IPS DF 19.7 (cell line): ENCODE results near the gene ARID3A.
"Not testable (repeated sequence)": the region's sequence is repeated elsewhere in the genome, so short reads cannot be mapped to it uniquely, and the experiment has no call there.

Source experiments
- DNase-seq: peaks from one replicate; pipeline ENCODE4 v3.0.0-alpha.2; 2013; ENCODE audit warnings: low read depth, low spot score

Gene ARID3A

GRCh38 chr19:945401-946252, 19.8 kb downstream of the ARID3A start:
- no peak for DNase-seq

GRCh38 chr19:947090-947706, 21.4 kb downstream of the ARID3A start:
- no peak for DNase-seq

GRCh38 chr19:947707-948539, 22.1 kb downstream of the ARID3A start:
- DNase-seq: no peak

- DNase-seq: no peak
Observed at GRCh38 chr19:948842-949496, 23.1 kb downstream of the ARID3A start.

GRCh38 chr19:950352-951066, 24.7 kb downstream of the ARID3A start:
- DNase-seq: no peak

- DNase-seq: no peak
Observed at GRCh38 chr19:952049-952679, 26.3 kb downstream of the ARID3A start.

- DNase-seq: no peak
Observed at GRCh38 chr19:952680-953444, 27.0 kb downstream of the ARID3A start.

GRCh38 chr19:953445-954271, 27.8 kb downstream of the ARID3A start:
- no peak for DNase-seq

GRCh38 chr19:954272-954671, 28.4 kb downstream of the ARID3A start:
- no peak for DNase-seq

- no peak for DNase-seq
Observed at GRCh38 chr19:954672-955494, 29.0 kb downstream of the ARID3A start.

- no peak for DNase-seq
Observed at GRCh38 chr19:955803-956765, 30.2 kb downstream of the ARID3A start.

GRCh38 chr19:956766-957440, 31.1 kb downstream of the ARID3A start:
- DNase-seq: no peak

- DNase-seq: not testable (repeated sequence)
Observed at GRCh38 chr19:957578-957977, 31.7 kb downstream of the ARID3A start.

GRCh38 chr19:958967-959855, 33.4 kb downstream of the ARID3A start:
- DNase-seq: no peak

GRCh38 chr19:960020-960419, 34.2 kb downstream of the ARID3A start:
- DNase-seq: no peak
